PC-9 (cell line): ENCODE data around the gene ARHGAP18. TPM values are rescaled to one million over a fixed set of nuclear protein-coding genes. Genes with fewer than 3 reads are reported as not detected.

ENCODE experiments used
- BruUV-seq: library from RNA; stranded (reverse); fragments of 400-500 nt; replicated peaks from 2 replicates; lab custom pipeline; 2021; lab: Mats Ljungman, UMichigan
- CTCF ChIA-PET: fragments of 300-600 bp; sonication (Branson Sonifier 250); formaldehyde crosslinking; loops from one replicate; lab custom pipeline; 2022; ENCODE audit warnings: antibody characterized with exemption; lab: Charles Lee
- POLR2A ChIA-PET: fragments of 300-600 bp; sonication (Branson Sonifier 250); formaldehyde crosslinking; loops from one replicate; lab custom pipeline; 2022; ENCODE audit warnings: antibody characterized with exemption; ENCODE audit not compliant: unreplicated experiment; lab: Charles Lee
- DNase-seq, 2 experiments: peaks; one replicate each; pipeline versions ENCODE4 v3.0.0 to v3.0.0-alpha.2; 2015 to 2022; ENCODE audit warnings: mixed read lengths in 1 of 2
- H2AFZ ChIP-seq: fragments of 200-600 bp; sonication (generic); 2 replicates; pipeline ENCODE4 v1.8.1; 2017; ENCODE audit warnings: antibody characterized with exemption
- H3F3A ChIP-seq: fragments of 200-600 bp; sonication (generic); 2 replicates; pipeline ENCODE4 v1.8.1; 2017; ENCODE audit warnings: antibody characterized with exemption, mild to moderate bottlenecking, low read depth; ENCODE audit not compliant: insufficient read depth
- H3K27ac ChIP-seq: fragments of 200-600 bp; sonication (generic); 2 replicates; pipeline ENCODE4 v1.6.1; 2016; ENCODE audit warnings: mixed run types
- H3K27me3 ChIP-seq: fragments of 200-600 bp; sonication (generic); 2 replicates; pipeline ENCODE4 v1.6.1; 2016; ENCODE audit warnings: low read depth, mixed run types; ENCODE audit not compliant: insufficient read depth
- H3K36me3 ChIP-seq: fragments of 200-600 bp; sonication (generic); 2 replicates; pipeline ENCODE4 v1.6.1; 2016; ENCODE audit warnings: low read depth, mixed run types
- H3K4me1 ChIP-seq: fragments of 200-600 bp; sonication (generic); replicated peaks from 2 replicates; pipeline ENCODE4 v1.6.1; 2016; ENCODE audit warnings: mixed run types; ENCODE audit not compliant: insufficient read depth
- H3K4me2 ChIP-seq: fragments of 200-600 bp; sonication (generic); 2 replicates; pipeline ENCODE4 v1.6.1; 2017; ENCODE audit warnings: mixed run types
- H3K4me3 ChIP-seq: fragments of 200-600 bp; sonication (generic); 2 replicates; pipeline ENCODE4 v1.6.1; 2016; ENCODE audit warnings: mixed run types
- H3K79me2 ChIP-seq: fragments of 200-600 bp; sonication (generic); 2 replicates; pipeline ENCODE4 v1.6.1; 2017; ENCODE audit warnings: low read depth, mixed run types
- H3K9me2 ChIP-seq: fragments of 200-600 bp; sonication (generic); 2 replicates; pipeline ENCODE4 v1.8.1; 2017; ENCODE audit warnings: mild to moderate bottlenecking; ENCODE audit not compliant: insufficient read depth
- H3K9me3 ChIP-seq: fragments of 200-600 bp; sonication (generic); 2 replicates; pipeline ENCODE4 v1.8.1; 2016; ENCODE audit warnings: low read depth; ENCODE audit not compliant: insufficient read depth
- H4K20me1 ChIP-seq: fragments of 200-600 bp; sonication (generic); 2 replicates; pipeline ENCODE4 v1.8.1; 2017; ENCODE audit not compliant: insufficient read depth
- CTCF ChIP-seq: fragments of 200-600 bp; sonication (generic); conservative IDR thresholded peaks from 2 replicates; pipeline ENCODE4 v1.6.1; 2017; ENCODE audit warnings: mixed run types, antibody characterized with exemption, mild to moderate bottlenecking, moderate library complexity
- EZH2 ChIP-seq: fragments of 200-600 bp; sonication (generic); IDR thresholded peaks from 2 replicates; pipeline ENCODE4 v1.8.0; 2017; ENCODE audit warnings: antibody characterized with exemption, low read depth
- intact Hi-C: fragments of 100-400 bp; cut with micrococcal nuclease; formaldehyde crosslinking; loops from one replicate; pipeline ENCODE4 v1.10.0; 2022; ENCODE audit not compliant: unreplicated experiment
- total RNA-seq: library from RNA; stranded (reverse); gene quantifications from 2 replicates; pipeline ENCODE4 v1.2.3, GENCODE V29; 2021

The ARHGAP18 gene
- total RNA-seq, 1 experiment from 2014 or later: 15.0 TPM

GRCh38 chr6:129631070-129631469 lies 78.9 kb downstream of the ARHGAP18 start:
- POLR2A ChIA-PET: no interaction called here
- Histone ChIP-seq H4K20me1 (no peaks in the 10 kb centered on the region), H3F3A (no peaks in the 10 kb centered on the region), H2AFZ (no peak overlapping the region), H3K79me2 (no peaks in the 10 kb centered on the region), H3K27ac (no peak overlapping the region), H3K9me2 (no peaks in the 10 kb centered on the region), H3K4me1 (no peaks in the 10 kb centered on the region), H3K27me3 (no peaks in the 10 kb centered on the region), H3K9me3 (no peaks in the 10 kb centered on the region), H3K36me3 (no peaks in the 10 kb centered on the region), H3K4me3 (no peak overlapping the region), H3K4me2 (no peak overlapping the region)
- no peak for TF ChIP-seq EZH2
- no peak for TF ChIP-seq CTCF
- DNase-seq: no peak
- CTCF ChIA-PET: no interaction called here
- no TSS peak for BruUV-seq
- intact Hi-C loops: no loop called here

GRCh38 chr6:129630596-129630995 lies 79.4 kb downstream of the ARHGAP18 start:
- Histone ChIP-seq H3K4me3 (no peak overlapping the region), H3K9me3 (no peaks in the 10 kb centered on the region), H3K4me1 (no peaks in the 10 kb centered on the region), H3K36me3 (no peaks in the 10 kb centered on the region), H3K27ac (no peak overlapping the region), H2AFZ (no peak overlapping the region), H4K20me1 (no peaks in the 10 kb centered on the region), H3K9me2 (no peaks in the 10 kb centered on the region), H3K79me2 (no peaks in the 10 kb centered on the region), H3K4me2 (no peak overlapping the region), H3F3A (no peaks in the 10 kb centered on the region), H3K27me3 (no peaks in the 10 kb centered on the region)
- ChIA-PET POLR2A (no interaction called here), CTCF (no interaction called here)
- no peak for TF ChIP-seq CTCF
- TF ChIP-seq EZH2: no peak
- intact Hi-C loops: no loop called here
- no TSS peak for BruUV-seq
- no peak for DNase-seq

GRCh38 chr6:129628101-129628815 lies 81.7 kb downstream of the ARHGAP18 start:
- Histone ChIP-seq H3K79me2 (no peaks in the 10 kb centered on the region), H3K4me1 (no peaks in the 10 kb centered on the region), H4K20me1 (no peaks in the 10 kb centered on the region), H3K4me3 (no peak overlapping the region), H3F3A (no peaks in the 10 kb centered on the region), H3K9me3 (no peaks in the 10 kb centered on the region), H2AFZ (no peak overlapping the region), H3K27me3 (no peaks in the 10 kb centered on the region), H3K36me3 (no peaks in the 10 kb centered on the region), H3K27ac (no peak overlapping the region), H3K9me2 (no peaks in the 10 kb centered on the region), H3K4me2 (no peak overlapping the region)
- no TSS peak for BruUV-seq
- no peak for DNase-seq
- intact Hi-C loops: no loop called here
- POLR2A ChIA-PET: interaction anchor here (0.7 kb wide), 1 partner anchor 8 kb away, joined by 11 read pairs; no protein-coding TSS in a partner anchor
- TF ChIP-seq CTCF (no peak), EZH2 (no peak)
- CTCF ChIA-PET: no interaction called here
